Activated CD4-positive, alpha-beta T cell treated with anti-CD3 and anti-CD28 coated beads for 24 hours (primary cell): ENCODE data around the gene CORO6.

Experiments
- DNase-seq, 2 donors: peaks; one replicate each; pipeline ENCODE4 v3.0.0-alpha.2; 2020; ENCODE audit warnings: low read depth in 2 of 2

CORO6 gene

GRCh38 chr17:29612404-29613280 lies 10.1 kb downstream of the CORO6 start:
- no peak for DNase-seq

GRCh38 chr17:29612094-29612403 lies 10.7 kb downstream of the CORO6 start:
- no peak for DNase-seq

- no peak for DNase-seq
Observed at GRCh38 chr17:29611351-29612093, 11.2 kb downstream of the CORO6 start.

- no peak for DNase-seq
Observed at GRCh38 chr17:29610395-29610794, 12.3 kb downstream of the CORO6 start.

GRCh38 chr17:29608986-29609385 lies 13.7 kb downstream of the CORO6 start:
- DNase-seq, result no peak

GRCh38 chr17:29607557-29608195 lies 15.0 kb downstream of the CORO6 start:
- DNase-seq, result no peak

- no peak for DNase-seq
Observed at GRCh38 chr17:29603109-29603674, 19.5 kb downstream of the CORO6 start.

GRCh38 chr17:29597361-29598172 lies 25.1 kb downstream of the CORO6 start:
- no peak for DNase-seq

GRCh38 chr17:29596811-29597210 lies 25.9 kb downstream of the CORO6 start:
- no peak for DNase-seq

GRCh38 chr17:29595943-29596774 lies 26.6 kb downstream of the CORO6 start:
- DNase-seq, result no peak

GRCh38 chr17:29595107-29595942 lies 27.4 kb downstream of the CORO6 start:
- DNase-seq, result no peak

- DNase-seq, result no peak
Observed at GRCh38 chr17:29594519-29595090, 28.1 kb downstream of the CORO6 start.

- DNase-seq, result no peak
Observed at GRCh38 chr17:29593591-29594518, 28.9 kb downstream of the CORO6 start.

- no peak for DNase-seq
Observed at GRCh38 chr17:29592850-29593551, 29.7 kb downstream of the CORO6 start, which contains the start of gene ANKRD13B. Gene ANKRD13B, plus strand, starts transcription at chr17:29593132. Its CDS starts 490 bp downstream, at chr17:29593622.

- DNase-seq, result peak; percentile 78 to 82
Observed at GRCh38 chr17:29591737-29592608, 30.7 kb downstream of the CORO6 start.

GRCh38 chr17:29591146-29591736 lies 31.5 kb downstream of the CORO6 start:
- DNase-seq, result no peak
